Naive thymus-derived CD4-positive, alpha-beta T cell (primary cell): ENCODE results near the gene ZBTB46. TPM values are rescaled to one million over a fixed set of nuclear protein-coding genes. Genes with fewer than 3 reads are reported as not detected.

Experiments
- ATAC-seq: fragments of 150-1000 bp; cut with Tn5 transposase; 2 replicates; pipeline ENCODE4 v1.10.0; 2021; ENCODE audit warnings: mild to moderate bottlenecking, moderate library complexity
- CTCF ChIA-PET: fragments of 350-600 bp; sonication (Branson Sonifier 250); formaldehyde crosslinking; loops from one replicate; lab custom pipeline; 2021; ENCODE audit warnings: antibody characterized with exemption; lab: Charles Lee
- POLR2A ChIA-PET: fragments of 350-600 bp; sonication (Branson Sonifier 250); formaldehyde crosslinking; loops from one replicate; lab custom pipeline; 2021; ENCODE audit warnings: antibody characterized with exemption, inconsistent platforms; lab: Charles Lee
- DNase-seq, 9 donors: peaks; one replicate each; pipeline versions ENCODE4 v3.0.0 to v3.0.0-alpha.2; 2020 to 2022; ENCODE audit warnings: mixed read lengths in 1 of 9
- H3K27ac ChIP-seq: one replicate; pipeline ENCODE4 v1.7.0; 2013; ENCODE audit warnings: mild to moderate bottlenecking, low read depth, low read length, moderate library complexity
- H3K27me3 ChIP-seq, 2 donors: one replicate each; pipeline ENCODE4 v1.7.0; 2013; ENCODE audit warnings: low read length in 2 of 2, mild to moderate bottlenecking in 2 of 2, moderate library complexity in 2 of 2; ENCODE audit not compliant: control insufficient read depth in 2 of 2, insufficient read depth in 2 of 2
- H3K36me3 ChIP-seq, 3 experiments: 1 replicate in 2 of 3; 2 replicates in 1 of 3; pipeline ENCODE4 v1.7.0; 2013; ENCODE audit warnings: low read length in 3 of 3, mild to moderate bottlenecking in 3 of 3, moderate library complexity in 1 of 3; ENCODE audit not compliant: insufficient read depth in 3 of 3, control insufficient read depth in 2 of 3
- H3K4me1 ChIP-seq, 2 donors: one replicate each; pipeline ENCODE4 v1.7.0; 2013; ENCODE audit warnings: low read length in 2 of 2, mild to moderate bottlenecking in 2 of 2, moderate library complexity in 1 of 2; ENCODE audit not compliant: control insufficient read depth in 2 of 2, insufficient read depth in 2 of 2
- H3K4me3 ChIP-seq: 2 replicates; pipeline ENCODE4 v1.7.0; 2013; ENCODE audit warnings: mild to moderate bottlenecking, low read length
- H3K9me3 ChIP-seq, 3 experiments: 1 replicate in 2 of 3; 2 replicates in 1 of 3; pipeline ENCODE4 v1.7.0; 2013; ENCODE audit warnings: low read length in 3 of 3; ENCODE audit not compliant: control insufficient read depth in 2 of 3
- H3K27ac Mint-ChIP-seq, 9 donors: one replicate each; pipeline ENCODE4 v1.8.0; 2020 to 2022; ENCODE audit warnings: mixed read lengths in 9 of 9, mild to moderate bottlenecking in 8 of 9, moderate library complexity in 5 of 9, inconsistent platforms in 2 of 9
- H3K27me3 Mint-ChIP-seq, 5 donors: one replicate each; pipeline ENCODE4 v1.8.0; 2021 to 2022; ENCODE audit warnings: mixed read lengths in 5 of 5, mild to moderate bottlenecking in 1 of 5
- H3K36me3 Mint-ChIP-seq, 5 donors: one replicate each; pipeline ENCODE4 v1.8.0; 2020 to 2022; ENCODE audit warnings: mixed read lengths in 5 of 5, mild to moderate bottlenecking in 3 of 5, inconsistent platforms in 1 of 5
- H3K4me1 Mint-ChIP-seq, 7 donors: one replicate each; pipeline ENCODE4 v1.8.0; 2020 to 2022; ENCODE audit warnings: mixed read lengths in 7 of 7, mild to moderate bottlenecking in 3 of 7, inconsistent platforms in 1 of 7
- H3K4me3 Mint-ChIP-seq, 10 donors: one replicate each; pipeline ENCODE4 v1.8.0; 2020 to 2022; ENCODE audit warnings: mild to moderate bottlenecking in 10 of 10, mixed read lengths in 10 of 10, moderate library complexity in 6 of 10, inconsistent platforms in 2 of 10
- H3K9me3 Mint-ChIP-seq, 11 donors: one replicate each; pipeline ENCODE4 v1.8.0; 2020 to 2022; ENCODE audit warnings: mixed read lengths in 11 of 11, mild to moderate bottlenecking in 4 of 11, inconsistent platforms in 1 of 11, moderate library complexity in 1 of 11
- intact Hi-C, 2 donors: fragments of 100-400 bp; cut with micrococcal nuclease; formaldehyde crosslinking; loops; one replicate each; pipeline ENCODE4 v1.15.1; 2023
- polyA plus RNA-seq, 2 donors: library from polyadenylated mRNA; unstranded; fragments of 300-500 nt; fragmentation: Illumina TruSeq; gene quantifications; one replicate each; pipeline ENCODE4 v1.2.3, GENCODE V29; 2021
- total RNA-seq, 6 experiments: library from RNA in 5 of 6; stranded (reverse) in 5 of 6; gene quantifications; 1 replicate in 5 of 6; 2 replicates in 1 of 6; pipeline ENCODE4 v1.2.3 and lab custom pipeline; 2021 to 2026

ZBTB46 gene
- total and polyA plus RNA-seq, 7 experiments from 2014 or later, result 0.03 to 1.7 (median 0.07) TPM; not detected in 1

- Histone ChIP-seq H3K4me3 (no peak overlapping the region), H3K27me3 (peaks cover 4 to 24% of the 10 kb centered on the region in 2 donors), H3K9me3 (no peaks in the 10 kb centered on the region), H3K36me3 (no peaks in the 10 kb centered on the region), H3K27ac (no peak overlapping the region), H3K4me1 (peaks cover 4 to 10% of the 10 kb centered on the region in 2 donors)
- ChIA-PET POLR2A (no interaction called here), CTCF (no interaction called here)
- ATAC-seq (no peak), DNase-seq (no peak)
- Mint-ChIP-seq H3K27ac (no peak overlapping the region), H3K4me3 (no peak overlapping the region), H3K27me3 (peaks cover 20 to 47% (median 25%) of the 10 kb centered on the region in 5 donors), H3K9me3 (peaks cover 0 to 4% (median 0%) of the 10 kb centered on the region in 11 donors), H3K4me1 (peaks cover 9 to 12% (median 10%) of the 10 kb centered on the region in 7 donors), H3K36me3 (peaks cover 0 to 5% (median 0%) of the 10 kb centered on the region in 5 donors)
- intact Hi-C loops, result loop anchor here in 1 of 2 donors (2.0 kb wide), 1 partner anchor 31 kb away; no protein-coding TSS in a partner anchor
Observed at GRCh38 chr20:63831646-63831992, 555 bp upstream of the ZBTB46 start.

GRCh38 chr20:63829945-63830835 is 874 bp downstream of the ZBTB46 start:
- peak; percentile 3 for ATAC-seq

GRCh38 chr20:63829603-63829944 is 1.5 kb downstream of the ZBTB46 start:
- Histone ChIP-seq H3K4me3 (peak overlapping the region; percentile 40), H3K27ac (no peak overlapping the region), H3K9me3 (no peaks in the 10 kb centered on the region), H3K27me3 (peaks cover 4 to 24% of the 10 kb centered on the region in 2 donors), H3K4me1 (peaks cover 4 to 10% of the 10 kb centered on the region in 2 donors), H3K36me3 (no peaks in the 10 kb centered on the region)
- Mint-ChIP-seq H3K27ac (peak overlapping the region in 4 of 9 donors; percentile 6 to 77 (median 75)), H3K4me1 (peaks cover 9 to 12% (median 10%) of the 10 kb centered on the region in 7 donors), H3K9me3 (peaks cover 0 to 4% (median 0%) of the 10 kb centered on the region in 11 donors), H3K4me3 (peak overlapping the region; percentile 65 to 97 (median 86)), H3K36me3 (peaks cover 0 to 5% (median 0%) of the 10 kb centered on the region in 5 donors), H3K27me3 (peaks cover 30 to 56% (median 35%) of the 10 kb centered on the region in 5 donors)
- DNase-seq (peak in 1 of 9 donors; percentile 17), ATAC-seq (no peak)
- intact Hi-C loops, result loop anchor here in 1 of 2 donors (5.0 kb wide), 1 partner anchor 33 kb away; the partner anchor contains the start of gene ABHD16B
- CTCF ChIA-PET, result no interaction called here
- POLR2A ChIA-PET, result no interaction called here

More at GRCh38 chr20:63829945-63830835, 874 bp downstream of the ZBTB46 start:
- peaks cover 0 to 5% (median 0%) of the 10 kb centered on the region in 5 donors for H3K36me3 Mint-ChIP-seq
- POLR2A ChIA-PET, result no interaction called here
- peaks cover 4 to 10% of the 10 kb centered on the region in 2 donors for H3K4me1 ChIP-seq
- H3K27ac ChIP-seq, result no peak overlapping the region
- H3K4me3 ChIP-seq, result peak overlapping the region; percentile 40
- H3K27me3 ChIP-seq, result peaks cover 4 to 24% of the 10 kb centered on the region in 2 donors
- peaks cover 9 to 12% (median 10%) of the 10 kb centered on the region in 7 donors for H3K4me1 Mint-ChIP-seq
- DNase-seq, result peak in 3 of 9 donors; percentile 17 to 43 (median 22)
- intact Hi-C loops, result loop anchor here (2.0 to 5.0 kb wide), 2 partner anchors 32 to 33 kb away; partner anchors contain the start of gene ABHD16B (in 1 of the 2)
- H3K27ac Mint-ChIP-seq, result peak overlapping the region in 4 of 9 donors; percentile 6 to 77 (median 75)
- H3K9me3 ChIP-seq, result no peaks in the 10 kb centered on the region
- H3K9me3 Mint-ChIP-seq, result peaks cover 0 to 4% (median 0%) of the 10 kb centered on the region in 11 donors
- peak overlapping the region; percentile 65 to 97 (median 86) for H3K4me3 Mint-ChIP-seq
- CTCF ChIA-PET, result no interaction called here
- H3K27me3 Mint-ChIP-seq, result peaks cover 30 to 56% (median 35%) of the 10 kb centered on the region in 5 donors
- no peaks in the 10 kb centered on the region for H3K36me3 ChIP-seq

GRCh38 chr20:63828951-63829350 is 2.1 kb downstream of the ZBTB46 start:
- peaks cover 9 to 12% (median 10%) of the 10 kb centered on the region in 7 donors for H3K4me1 Mint-ChIP-seq
- Histone ChIP-seq H3K36me3 (no peaks in the 10 kb centered on the region), H3K27ac (no peak overlapping the region), H3K4me1 (peaks cover 4 to 10% of the 10 kb centered on the region in 2 donors), H3K4me3 (no peak overlapping the region), H3K27me3 (peaks cover 4 to 24% of the 10 kb centered on the region in 2 donors), H3K9me3 (no peaks in the 10 kb centered on the region)
- peak overlapping the region in 4 of 10 donors; percentile 13 to 86 (median 63) for H3K4me3 Mint-ChIP-seq
- H3K27ac Mint-ChIP-seq, result no peak overlapping the region
- intact Hi-C loops, result loop anchor here in 1 of 2 donors (5.0 kb wide), 1 partner anchor 33 kb away; the partner anchor contains the start of gene ABHD16B
- no peak for DNase-seq
- no peak for ATAC-seq
- POLR2A ChIA-PET, result no interaction called here
- CTCF ChIA-PET, result no interaction called here
- H3K36me3 Mint-ChIP-seq, result peaks cover 0 to 5% (median 0%) of the 10 kb centered on the region in 5 donors
- H3K9me3 Mint-ChIP-seq, result peaks cover 0 to 4% (median 0%) of the 10 kb centered on the region in 11 donors
- peaks cover 30 to 52% (median 35%) of the 10 kb centered on the region in 5 donors for H3K27me3 Mint-ChIP-seq

GRCh38 chr20:63828545-63828944 is 2.5 kb downstream of the ZBTB46 start:
- H3K36me3 ChIP-seq, result no peaks in the 10 kb centered on the region
- intact Hi-C loops, result loop anchor here in 1 of 2 donors (5.0 kb wide), 1 partner anchor 34 kb away; the partner anchor contains the start of gene ABHD16B
- H3K4me3 ChIP-seq, result no peak overlapping the region
- Mint-ChIP-seq H3K27ac (no peak overlapping the region), H3K4me1 (peaks cover 9 to 12% (median 10%) of the 10 kb centered on the region in 7 donors), H3K9me3 (peaks cover 0 to 4% (median 0%) of the 10 kb centered on the region in 11 donors), H3K27me3 (peaks cover 33 to 51% (median 35%) of the 10 kb centered on the region in 5 donors), H3K4me3 (peak overlapping the region in 3 of 10 donors; percentile 13 to 86 (median 16)), H3K36me3 (peaks cover 0 to 5% (median 0%) of the 10 kb centered on the region in 5 donors)
- H3K27ac ChIP-seq, result no peak overlapping the region
- DNase-seq, result no peak
- POLR2A ChIA-PET, result no interaction called here
- H3K27me3 ChIP-seq, result peaks cover 4 to 24% of the 10 kb centered on the region in 2 donors
- no peaks in the 10 kb centered on the region for H3K9me3 ChIP-seq
- no peak for ATAC-seq
- CTCF ChIA-PET, result no interaction called here
- H3K4me1 ChIP-seq, result peaks cover 4 to 10% of the 10 kb centered on the region in 2 donors

- ATAC-seq, result no peak
- H3K4me3 ChIP-seq, result no peak overlapping the region
- H3K4me1 Mint-ChIP-seq, result peaks cover 9 to 12% (median 10%) of the 10 kb centered on the region in 7 donors
- DNase-seq, result no peak
- H3K36me3 ChIP-seq, result no peaks in the 10 kb centered on the region
- H3K27me3 Mint-ChIP-seq, result peaks cover 33 to 49% (median 35%) of the 10 kb centered on the region in 5 donors
- no peak overlapping the region for H3K27ac Mint-ChIP-seq
- no peak overlapping the region for H3K27ac ChIP-seq
- peaks cover 0 to 5% (median 0%) of the 10 kb centered on the region in 5 donors for H3K36me3 Mint-ChIP-seq
- POLR2A ChIA-PET, result no interaction called here
- H3K9me3 ChIP-seq, result no peaks in the 10 kb centered on the region
- H3K4me3 Mint-ChIP-seq, result peak overlapping the region in 2 of 10 donors; percentile 16 to 86
- H3K4me1 ChIP-seq, result peaks cover 4 to 10% of the 10 kb centered on the region in 2 donors
- intact Hi-C loops, result loop anchor here in 1 of 2 donors (5.0 kb wide), 1 partner anchor 34 kb away; the partner anchor contains the start of gene ABHD16B
- H3K27me3 ChIP-seq, result peaks cover 4 to 24% of the 10 kb centered on the region in 2 donors
- CTCF ChIA-PET, result no interaction called here
- H3K9me3 Mint-ChIP-seq, result peaks cover 0 to 4% (median 0%) of the 10 kb centered on the region in 11 donors
Observed at GRCh38 chr20:63828124-63828523, 2.9 kb downstream of the ZBTB46 start.
